ENCODE data around the gene VSIR.

- TF ChIP-seq CTCF (IDR thresholded peaks at IDR 0.05; ENCODE audit: low read depth, low read length): no peak
- no peak for TF ChIP-seq POLR2A (IDR thresholded peaks at IDR 0.05; ENCODE audit: extremely low read depth, insufficient read length)
- TF ChIP-seq MAX (IDR thresholded peaks at IDR 0.05; ENCODE audit: low read depth, low read length): no peak
Measured at GRCh38 chr10:71818674-71819260, 45.4 kb upstream of the VSIR start.
